Neural cell (in vitro differentiated cells): Measurements from ENCODE around the gene EIF4H.

ENCODE experiments used
- CTCF ChIP-seq: fragments of 450-650 bp; IDR thresholded peaks from 2 replicates; pipeline ENCODE4 v1.5.1; 2014; ENCODE audit warnings: antibody characterized with exemption, mild to moderate bottlenecking, moderate library complexity; ENCODE audit not compliant: poor library complexity, severe bottlenecking
- EP300 ChIP-seq: fragments of 450-650 bp; conservative IDR thresholded peaks from 2 replicates; pipeline ENCODE4 v1.6.1; 2014; ENCODE audit warnings: antibody characterized with exemption, mild to moderate bottlenecking, moderate library complexity; ENCODE audit not compliant: poor library complexity, severe bottlenecking
- EZH2 ChIP-seq: fragments of 200-600, 300-800 bp; shearing (Covaris generic), sonication (generic); IDR thresholded peaks from 2 replicates; pipeline ENCODE4 v1.6.1; 2014; ENCODE audit warnings: antibody characterized with exemption, low read length, borderline replicate concordance, mild to moderate bottlenecking; ENCODE audit not compliant: insufficient read depth, poor library complexity, severe bottlenecking
- MXI1 ChIP-seq: fragments of 450-650 bp; conservative IDR thresholded peaks from 2 replicates; pipeline ENCODE4 v1.6.1; 2014; ENCODE audit warnings: antibody characterized with exemption, mild to moderate bottlenecking; ENCODE audit not compliant: poor library complexity, severe bottlenecking
- POLR2AphosphoS5 ChIP-seq: IDR thresholded peaks from 2 replicates; pipeline ENCODE4 v1.6.1; 2012
- RAD21 ChIP-seq: fragments of 450-650 bp; conservative IDR thresholded peaks from 2 replicates; pipeline ENCODE4 v1.6.1; 2014; ENCODE audit warnings: antibody characterized with exemption, mild to moderate bottlenecking, moderate library complexity
- REST ChIP-seq: IDR thresholded peaks from 2 replicates; pipeline ENCODE4 v1.6.1; 2012; ENCODE audit warnings: borderline replicate concordance
- TAF1 ChIP-seq: IDR thresholded peaks from 2 replicates; pipeline ENCODE4 v1.6.1; 2012; ENCODE audit warnings: low read depth

GRCh38 chr7:74129887-74130286 lies 44.3 kb upstream of the EIF4H start:
- TF ChIP-seq CTCF (no peak), EP300 (no peak), POLR2AphosphoS5 (no peak), TAF1 (no peak), EZH2 (no peak), REST (no peak), RAD21 (no peak), MXI1 (no peak)
